ENCODE results near the gene LRRC4B. TPM values are rescaled to one million over a fixed set of nuclear protein-coding genes. Genes with fewer than 3 reads are reported as not detected.

LRRC4B gene
- polyA plus RNA-seq, 1 donor (not counting 4 experiments of a cell fraction or from before 2014, with no cell fraction given): not detected

- H3K36me3 ChIP-seq (ENCODE audit: control insufficient read depth in 2 of 2, extremely low read depth in 1 of 2, insufficient read depth in 2 of 2, low read length in 2 of 2): peaks cover 7 to 25% of the 10 kb centered on the region in 2 experiments
- no peak for FAIRE-seq
Observed at GRCh38 chr19:50482271-50482855, 85.9 kb downstream of the LRRC4B start.

GRCh38 chr19:50481351-50482149 is 86.7 kb downstream of the LRRC4B start:
- FAIRE-seq: no peak
- Histone ChIP-seq H2AFZ (ENCODE audit: control insufficient read depth, low read length) (no peak overlapping the region), H3K4me2 (ENCODE audit: control insufficient read depth, extremely low read depth, insufficient read depth, low read depth, low read length) (no peak overlapping the region), H3K9me1 (ENCODE audit: control insufficient read depth, extremely low read depth, insufficient read depth, low read length) (peaks cover 2% of the 10 kb centered on the region), H3K27ac (ENCODE audit: control insufficient read depth, insufficient read depth, low read length) (no peak overlapping the region), H3K4me3 (ENCODE audit: control insufficient read depth in 2 of 3, extremely low read depth in 1 of 3, insufficient read depth in 2 of 3, low read depth in 1 of 3, low read length in 3 of 3) (no peak overlapping the region), H4K20me1 (ENCODE audit: control insufficient read depth, extremely low read depth, insufficient read depth, low read length) (peaks cover 6% of the 10 kb centered on the region), H3K36me3 (ENCODE audit: control insufficient read depth in 2 of 2, extremely low read depth in 1 of 2, insufficient read depth in 2 of 2, low read length in 2 of 2) (peaks cover 7 to 25% of the 10 kb centered on the region in 2 experiments), H3K27me3 (ENCODE audit: control insufficient read depth, extremely low read depth, insufficient read depth, low read length) (no peaks in the 10 kb centered on the region), H3K79me2 (ENCODE audit: control insufficient read depth, insufficient read depth, low read length) (peaks cover 19% of the 10 kb centered on the region), H3K4me1 (ENCODE audit: control insufficient read depth, extremely low read depth, insufficient read depth, low read length) (peaks cover 6% of the 10 kb centered on the region), H3K9me3 (ENCODE audit: control insufficient read depth, low read depth, low read length) (no peaks in the 10 kb centered on the region), H3K9ac (ENCODE audit: control insufficient read depth, extremely low read depth, insufficient read depth, low read length) (no peak overlapping the region)
- dilution Hi-C loops (cut with MboI; ENCODE audit: extremely low pct_ligation_motif_present, low sequenced_read_pairs): no loop called here
- no peak for TF ChIP-seq EZH2 (IDR thresholded peaks at IDR 0.05; ENCODE audit: low read length)
- no peak for TF ChIP-seq CTCF (optimal IDR thresholded peaks at IDR 0.05 in 1 of 3, IDR thresholded peaks at IDR 0.05 in 1 of 3, conservative IDR thresholded peaks at IDR 0.05 in 1 of 3; ENCODE audit: extremely low read depth in 1 of 3, insufficient read depth in 2 of 3, low read length in 3 of 3)
- no peak for DNase-seq (ENCODE audit: low read depth, low spot score)

More at GRCh38 chr19:50482271-50482855, 85.9 kb downstream of the LRRC4B start:
- no peak overlapping the region for H3K4me2 ChIP-seq (ENCODE audit: control insufficient read depth, extremely low read depth, insufficient read depth, low read depth, low read length)
- peaks cover 15% of the 10 kb centered on the region for H3K79me2 ChIP-seq (ENCODE audit: control insufficient read depth, insufficient read depth, low read length)
- H3K9me1 ChIP-seq (ENCODE audit: control insufficient read depth, extremely low read depth, insufficient read depth, low read length): peaks cover 2% of the 10 kb centered on the region
- peaks cover 4% of the 10 kb centered on the region for H3K27me3 ChIP-seq (ENCODE audit: control insufficient read depth, extremely low read depth, insufficient read depth, low read length)
- DNase-seq (ENCODE audit: low read depth, low spot score): no peak
- no peak overlapping the region for H2AFZ ChIP-seq (ENCODE audit: control insufficient read depth, low read length)
- H3K9me3 ChIP-seq (ENCODE audit: control insufficient read depth, low read depth, low read length): no peaks in the 10 kb centered on the region
- no peak for TF ChIP-seq CTCF (optimal IDR thresholded peaks at IDR 0.05 in 1 of 3, IDR thresholded peaks at IDR 0.05 in 1 of 3, conservative IDR thresholded peaks at IDR 0.05 in 1 of 3; ENCODE audit: extremely low read depth in 1 of 3, insufficient read depth in 2 of 3, low read length in 3 of 3)
- no peak for TF ChIP-seq EZH2 (IDR thresholded peaks at IDR 0.05; ENCODE audit: low read length)
- dilution Hi-C loops (cut with MboI; ENCODE audit: extremely low pct_ligation_motif_present, low sequenced_read_pairs): no loop called here
- no peak overlapping the region for H3K27ac ChIP-seq (ENCODE audit: control insufficient read depth, insufficient read depth, low read length)
- no peak overlapping the region for H3K9ac ChIP-seq (ENCODE audit: control insufficient read depth, extremely low read depth, insufficient read depth, low read length)
- H3K4me1 ChIP-seq (ENCODE audit: control insufficient read depth, extremely low read depth, insufficient read depth, low read length): peaks cover 2% of the 10 kb centered on the region
- H4K20me1 ChIP-seq (ENCODE audit: control insufficient read depth, extremely low read depth, insufficient read depth, low read length): peaks cover 4% of the 10 kb centered on the region
- H3K4me3 ChIP-seq (ENCODE audit: control insufficient read depth in 2 of 3, extremely low read depth in 1 of 3, insufficient read depth in 2 of 3, low read depth in 1 of 3, low read length in 3 of 3): no peak overlapping the region
